ENCODE data around the gene CHGA. TPM values are rescaled to one million over a fixed set of nuclear protein-coding genes. Genes with fewer than 3 reads are reported as not detected.

CHGA gene
- total and polyA plus RNA-seq, 2 of the 13 experiments (the other 11 are each of a cell fraction or from before 2014, with no cell fraction given) = not detected

DNA sequence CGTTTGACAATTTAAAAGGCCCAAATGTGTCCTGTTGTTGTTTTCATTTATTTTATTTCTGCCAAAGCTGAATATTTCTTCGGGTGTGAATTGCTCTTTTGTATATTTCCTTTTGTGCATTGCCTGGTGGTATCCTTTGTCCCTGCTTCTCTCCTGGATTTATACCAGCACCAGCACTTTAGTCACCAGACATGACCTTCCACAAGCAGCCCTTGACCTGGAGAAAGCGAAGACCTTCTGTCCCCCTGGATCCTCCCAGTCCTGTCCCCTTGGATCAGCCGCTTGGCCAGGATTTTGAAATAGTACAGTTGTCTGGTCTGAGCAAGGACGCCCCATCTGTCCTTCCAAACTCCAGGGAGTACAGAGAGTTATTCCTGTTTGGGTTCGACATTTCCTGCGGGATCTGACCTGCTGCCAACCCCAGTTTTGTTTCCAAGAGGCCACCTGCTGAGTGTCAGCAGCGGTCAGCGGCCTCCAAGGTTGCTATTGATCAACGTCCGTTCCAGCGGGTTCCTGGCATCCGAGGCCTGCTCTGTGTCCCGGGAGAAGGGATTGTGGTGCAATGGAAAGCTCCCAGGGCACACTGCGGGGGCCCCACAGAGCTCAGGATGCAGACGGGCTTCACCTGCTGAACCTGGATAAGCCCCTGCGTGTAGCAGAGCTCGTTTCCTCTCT lies 45.1 kb upstream of the CHGA start (continued):
- TF ChIP-seq, protein P1, sequence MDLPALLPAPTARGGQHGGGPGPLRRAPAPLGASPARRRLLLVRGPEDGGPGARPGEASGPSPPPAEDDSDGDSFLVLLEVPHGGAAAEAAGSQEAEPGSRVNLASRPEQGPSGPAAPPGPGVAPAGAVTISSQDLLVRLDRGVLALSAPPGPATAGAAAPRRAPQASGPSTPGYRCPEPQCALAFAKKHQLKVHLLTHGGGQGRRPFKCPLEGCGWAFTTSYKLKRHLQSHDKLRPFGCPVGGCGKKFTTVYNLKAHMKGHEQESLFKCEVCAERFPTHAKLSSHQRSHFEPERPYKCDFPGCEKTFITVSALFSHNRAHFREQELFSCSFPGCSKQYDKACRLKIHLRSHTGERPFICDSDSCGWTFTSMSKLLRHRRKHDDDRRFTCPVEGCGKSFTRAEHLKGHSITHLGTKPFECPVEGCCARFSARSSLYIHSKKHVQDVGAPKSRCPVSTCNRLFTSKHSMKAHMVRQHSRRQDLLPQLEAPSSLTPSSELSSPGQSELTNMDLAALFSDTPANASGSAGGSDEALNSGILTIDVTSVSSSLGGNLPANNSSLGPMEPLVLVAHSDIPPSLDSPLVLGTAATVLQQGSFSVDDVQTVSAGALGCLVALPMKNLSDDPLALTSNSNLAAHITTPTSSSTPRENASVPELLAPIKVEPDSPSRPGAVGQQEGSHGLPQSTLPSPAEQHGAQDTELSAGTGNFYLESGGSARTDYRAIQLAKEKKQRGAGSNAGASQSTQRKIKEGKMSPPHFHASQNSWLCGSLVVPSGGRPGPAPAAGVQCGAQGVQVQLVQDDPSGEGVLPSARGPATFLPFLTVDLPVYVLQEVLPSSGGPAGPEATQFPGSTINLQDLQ (CRISPR knock-in tag; IDR thresholded peaks at IDR 0.05) = no peak
- TF ChIP-seq ZNF292 (CRISPR knock-in tag; IDR thresholded peaks at IDR 0.05; ENCODE audit: borderline replicate concordance, low read depth) (peak; percentile 93; the same call in 1 of the 2 replicates), HDAC2 (CRISPR knock-in tag; IDR thresholded peaks at IDR 0.05) (no peak), ZNF83 (CRISPR knock-in tag; IDR thresholded peaks at IDR 0.05; ENCODE audit: borderline replicate concordance) (no peak), ZNF547 (CRISPR knock-in tag; IDR thresholded peaks at IDR 0.05) (no peak), ZSCAN29 (CRISPR knock-in tag; conservative IDR thresholded peaks at IDR 0.05) (no peak), ZNF768 (CRISPR knock-in tag; IDR thresholded peaks at IDR 0.05) (no peak; the same call in 1 of the 2 replicates), PLRG1 (conservative IDR thresholded peaks at IDR 0.05) (no peak), PPARG (CRISPR knock-in tag; conservative IDR thresholded peaks at IDR 0.05) (no peak), SIX4 (CRISPR knock-in tag; IDR thresholded peaks at IDR 0.05) (no peak), GZF1 (CRISPR knock-in tag; IDR thresholded peaks at IDR 0.05) (no peak), EEA1 (CRISPR knock-in tag; IDR thresholded peaks at IDR 0.05; ENCODE audit: borderline replicate concordance) (no peak), ZBTB3 (CRISPR knock-in tag; IDR thresholded peaks at IDR 0.05; ENCODE audit: borderline replicate concordance, low read depth) (no peak), YEATS4 (CRISPR knock-in tag; IDR thresholded peaks at IDR 0.05; ENCODE audit: borderline replicate concordance) (0 out of 2 replicates have a peak, but pooled peaks have one; percentile 31), NONO (IDR thresholded peaks at IDR 0.05) (no peak), NONO (CRISPR knock-in tag; conservative IDR thresholded peaks at IDR 0.05) (no peak)
- TF ChIP-seq, protein P2, sequence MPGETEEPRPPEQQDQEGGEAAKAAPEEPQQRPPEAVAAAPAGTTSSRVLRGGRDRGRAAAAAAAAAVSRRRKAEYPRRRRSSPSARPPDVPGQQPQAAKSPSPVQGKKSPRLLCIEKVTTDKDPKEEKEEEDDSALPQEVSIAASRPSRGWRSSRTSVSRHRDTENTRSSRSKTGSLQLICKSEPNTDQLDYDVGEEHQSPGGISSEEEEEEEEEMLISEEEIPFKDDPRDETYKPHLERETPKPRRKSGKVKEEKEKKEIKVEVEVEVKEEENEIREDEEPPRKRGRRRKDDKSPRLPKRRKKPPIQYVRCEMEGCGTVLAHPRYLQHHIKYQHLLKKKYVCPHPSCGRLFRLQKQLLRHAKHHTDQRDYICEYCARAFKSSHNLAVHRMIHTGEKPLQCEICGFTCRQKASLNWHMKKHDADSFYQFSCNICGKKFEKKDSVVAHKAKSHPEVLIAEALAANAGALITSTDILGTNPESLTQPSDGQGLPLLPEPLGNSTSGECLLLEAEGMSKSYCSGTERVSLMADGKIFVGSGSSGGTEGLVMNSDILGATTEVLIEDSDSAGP (CRISPR knock-in tag; IDR thresholded peaks at IDR 0.05; ENCODE audit: borderline replicate concordance) = no peak
- TF ChIP-seq, protein P3, sequence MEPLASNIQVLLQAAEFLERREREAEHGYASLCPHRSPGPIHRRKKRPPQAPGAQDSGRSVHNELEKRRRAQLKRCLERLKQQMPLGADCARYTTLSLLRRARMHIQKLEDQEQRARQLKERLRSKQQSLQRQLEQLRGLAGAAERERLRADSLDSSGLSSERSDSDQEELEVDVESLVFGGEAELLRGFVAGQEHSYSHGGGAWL (CRISPR knock-in tag; IDR thresholded peaks at IDR 0.05) = no peak
- TF ChIP-seq, protein P4, sequence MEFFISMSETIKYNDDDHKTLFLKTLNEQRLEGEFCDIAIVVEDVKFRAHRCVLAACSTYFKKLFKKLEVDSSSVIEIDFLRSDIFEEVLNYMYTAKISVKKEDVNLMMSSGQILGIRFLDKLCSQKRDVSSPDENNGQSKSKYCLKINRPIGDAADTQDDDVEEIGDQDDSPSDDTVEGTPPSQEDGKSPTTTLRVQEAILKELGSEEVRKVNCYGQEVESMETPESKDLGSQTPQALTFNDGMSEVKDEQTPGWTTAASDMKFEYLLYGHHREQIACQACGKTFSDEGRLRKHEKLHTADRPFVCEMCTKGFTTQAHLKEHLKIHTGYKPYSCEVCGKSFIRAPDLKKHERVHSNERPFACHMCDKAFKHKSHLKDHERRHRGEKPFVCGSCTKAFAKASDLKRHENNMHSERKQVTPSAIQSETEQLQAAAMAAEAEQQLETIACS (CRISPR knock-in tag; IDR thresholded peaks at IDR 0.05) = no peak
- TF ChIP-seq, protein P5, sequence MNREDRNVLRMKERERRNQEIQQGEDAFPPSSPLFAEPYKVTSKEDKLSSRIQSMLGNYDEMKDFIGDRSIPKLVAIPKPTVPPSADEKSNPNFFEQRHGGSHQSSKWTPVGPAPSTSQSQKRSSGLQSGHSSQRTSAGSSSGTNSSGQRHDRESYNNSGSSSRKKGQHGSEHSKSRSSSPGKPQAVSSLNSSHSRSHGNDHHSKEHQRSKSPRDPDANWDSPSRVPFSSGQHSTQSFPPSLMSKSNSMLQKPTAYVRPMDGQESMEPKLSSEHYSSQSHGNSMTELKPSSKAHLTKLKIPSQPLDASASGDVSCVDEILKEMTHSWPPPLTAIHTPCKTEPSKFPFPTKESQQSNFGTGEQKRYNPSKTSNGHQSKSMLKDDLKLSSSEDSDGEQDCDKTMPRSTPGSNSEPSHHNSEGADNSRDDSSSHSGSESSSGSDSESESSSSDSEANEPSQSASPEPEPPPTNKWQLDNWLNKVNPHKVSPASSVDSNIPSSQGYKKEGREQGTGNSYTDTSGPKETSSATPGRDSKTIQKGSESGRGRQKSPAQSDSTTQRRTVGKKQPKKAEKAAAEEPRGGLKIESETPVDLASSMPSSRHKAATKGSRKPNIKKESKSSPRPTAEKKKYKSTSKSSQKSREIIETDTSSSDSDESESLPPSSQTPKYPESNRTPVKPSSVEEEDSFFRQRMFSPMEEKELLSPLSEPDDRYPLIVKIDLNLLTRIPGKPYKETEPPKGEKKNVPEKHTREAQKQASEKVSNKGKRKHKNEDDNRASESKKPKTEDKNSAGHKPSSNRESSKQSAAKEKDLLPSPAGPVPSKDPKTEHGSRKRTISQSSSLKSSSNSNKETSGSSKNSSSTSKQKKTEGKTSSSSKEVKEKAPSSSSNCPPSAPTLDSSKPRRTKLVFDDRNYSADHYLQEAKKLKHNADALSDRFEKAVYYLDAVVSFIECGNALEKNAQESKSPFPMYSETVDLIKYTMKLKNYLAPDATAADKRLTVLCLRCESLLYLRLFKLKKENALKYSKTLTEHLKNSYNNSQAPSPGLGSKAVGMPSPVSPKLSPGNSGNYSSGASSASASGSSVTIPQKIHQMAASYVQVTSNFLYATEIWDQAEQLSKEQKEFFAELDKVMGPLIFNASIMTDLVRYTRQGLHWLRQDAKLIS (CRISPR knock-in tag; IDR thresholded peaks at IDR 0.05) = no peak
